ENCODE measurements around the gene XK.

The XK gene

GRCh38 chrX:37679888-37680287, 5.7 kb upstream of the XK start:
- no peak for DNase-seq

- no peak for DNase-seq
Observed at GRCh38 chrX:37684426-37684825, 1.2 kb upstream of the XK start.

- DNase-seq: no peak
Observed at GRCh38 chrX:37684973-37685372, 618 bp upstream of the XK start.

- no peak for DNase-seq
Observed at GRCh38 chrX:37686369-37686995, 891 bp downstream of the XK start.

- DNase-seq: no peak
Observed at GRCh38 chrX:37686996-37687395, 1.4 kb downstream of the XK start.

- no peak for DNase-seq
Observed at GRCh38 chrX:37690119-37690518, 4.5 kb downstream of the XK start.

GRCh38 chrX:37692918-37693317, 7.3 kb downstream of the XK start:
- no peak for DNase-seq

GRCh38 chrX:37697169-37697760, 11.7 kb downstream of the XK start:
- DNase-seq: no peak

GRCh38 chrX:37701588-37701987, 16.0 kb downstream of the XK start:
- DNase-seq: no peak

- no peak for DNase-seq
Observed at GRCh38 chrX:37711991-37712390, 26.4 kb downstream of the XK start.

GRCh38 chrX:37712458-37712857, 26.9 kb downstream of the XK start:
- no peak for DNase-seq

- DNase-seq: no peak
Observed at GRCh38 chrX:37714479-37714878, 28.9 kb downstream of the XK start.

GRCh38 chrX:37716602-37717001, 31.0 kb downstream of the XK start:
- DNase-seq: no peak

GRCh38 chrX:37717708-37718107, 32.1 kb downstream of the XK start:
- no peak for DNase-seq

- DNase-seq: no peak
Observed at GRCh38 chrX:37722595-37722994, 37.0 kb downstream of the XK start.

- no peak for DNase-seq
Observed at GRCh38 chrX:37726346-37726745, 40.8 kb downstream of the XK start.

- peak; percentile 41 for DNase-seq
Observed at GRCh38 chrX:37745354-37745753, 59.8 kb downstream of the XK start.

- no peak for DNase-seq
Observed at GRCh38 chrX:37745835-37746217, 60.2 kb downstream of the XK start.

- DNase-seq: no peak
Observed at GRCh38 chrX:37746218-37746941, 60.8 kb downstream of the XK start.

GRCh38 chrX:37746951-37747350, 61.4 kb downstream of the XK start:
- no peak for DNase-seq

- DNase-seq: no peak
Observed at GRCh38 chrX:37752281-37752680, 66.7 kb downstream of the XK start.

GRCh38 chrX:37752936-37753335, 67.3 kb downstream of the XK start:
- DNase-seq: no peak

- DNase-seq: no peak
Observed at GRCh38 chrX:37753384-37753783, 67.8 kb downstream of the XK start.

GRCh38 chrX:37754516-37754915, 68.9 kb downstream of the XK start:
- DNase-seq: no peak

- DNase-seq: no peak
Observed at GRCh38 chrX:37755025-37755424, 69.4 kb downstream of the XK start.

Data from NCI-H1092 (cell line).